Spleen (tissue), 11 donors: ENCODE data around the gene ACTN4. TPM values are rescaled to one million over a fixed set of nuclear protein-coding genes. Genes with fewer than 3 reads are reported as not detected.
A peak's percentile ranks its signal among the peaks of the same experiment; 100 is the strongest.

Experiments used
- DNase-seq: peaks from one replicate; pipeline ENCODE4 v3.0.0-alpha.2; 2020
- H3K27ac ChIP-seq, 8 donors: fragments of 200-600 bp; sonication (generic) in 7 of 8; 1 replicate in 4 of 8; 2 replicates in 4 of 8; pipeline versions ENCODE4 v1.5.0 to v1.8.0; 2016 to 2021; ENCODE audit warnings: inconsistent platforms in 4 of 8, mild to moderate bottlenecking in 4 of 8, moderate library complexity in 1 of 8
- H3K27me3 ChIP-seq, 7 donors: fragments of 200-600 bp; sonication (generic) in 6 of 7; replicated peaks in 1 of 7; 1 replicate in 4 of 7; 2 replicates in 3 of 7; pipeline versions ENCODE4 v1.5.0 to v1.8.0; 2016 to 2021; ENCODE audit warnings: inconsistent platforms in 3 of 7, mild to moderate bottlenecking in 1 of 7
- H3K36me3 ChIP-seq, 6 donors: fragments of 200-600 bp; sonication (generic) in 5 of 6; 1 replicate in 4 of 6; 2 replicates in 2 of 6; pipeline versions ENCODE4 v1.5.0 to v1.8.0; 2016 to 2021; ENCODE audit warnings: inconsistent platforms in 2 of 6
- H3K4me1 ChIP-seq, 6 donors: fragments of 200-600 bp; sonication (generic) in 5 of 6; 1 replicate in 3 of 6; 2 replicates in 3 of 6; pipeline versions ENCODE4 v1.5.0 to v1.8.0; 2016 to 2021; ENCODE audit warnings: inconsistent platforms in 3 of 6
- H3K4me3 ChIP-seq, 8 donors: fragments of 200-600 bp; sonication (generic) in 7 of 8; 1 replicate in 4 of 8; 2 replicates in 4 of 8; pipeline versions ENCODE4 v1.5.0 to v1.8.0; 2016 to 2021; ENCODE audit warnings: inconsistent platforms in 4 of 8, mild to moderate bottlenecking in 4 of 8, moderate library complexity in 2 of 8
- H3K9me3 ChIP-seq, 8 donors: fragments of 200-600 bp; sonication (generic) in 7 of 8; 1 replicate in 4 of 8; 2 replicates in 4 of 8; pipeline versions ENCODE4 v1.5.0 to v1.8.0; 2016 to 2021; ENCODE audit warnings: inconsistent platforms in 4 of 8
- POLR2A ChIP-seq, 3 donors: fragments of 450-650 bp; IDR thresholded peaks; one replicate each; pipeline ENCODE4 v1.5.1; 2017; ENCODE audit warnings: antibody characterized with exemption in 3 of 3, mild to moderate bottlenecking in 1 of 3
- POLR2AphosphoS5 ChIP-seq, 3 donors: sonication (generic); formaldehyde crosslinking; IDR thresholded peaks; one replicate each; pipeline ENCODE4 v1.5.1; 2017; ENCODE audit warnings: antibody characterized with exemption in 3 of 3
- WGBS, 5 donors: extraction: QIAGEN DNeasy Blood & Tissue Kit in 3 of 5; methylation state at CpG; one replicate each; pipeline versions ENCODE4 v1.1.5 to v1.1.7; 2013 to 2018; 5-methylcytosine and 5-hydroxymethylcytosine counted together
- intact Hi-C: fragments of 100-400 bp; cut with DNase I; formaldehyde crosslinking; loops from one replicate; pipeline ENCODE4 v1.15.0; 2023; ENCODE audit warnings: low total_unique reads
- polyA plus RNA-seq, 3 donors: library from polyadenylated mRNA; stranded (reverse); fragments of 200-250 nt; gene quantifications; one replicate each; pipeline ENCODE4 v1.2.1, GENCODE V29; 2013
- total RNA-seq, 7 donors: library from RNA; depleted of rRNA in 3 of 7; stranded (reverse); fragments of >200 nt in 3 of 7; fragmentation: NEBNext Ultra II Directional in 4 of 7; extraction: Animal tissue kit (Norgen Biotek cat#: 25700) in 4 of 7; gene quantifications; one replicate each; pipeline versions ENCODE4 v1.1.0 to v1.2.1, GENCODE V29; 2016 to 2021
- TF ChIP-seq, protein P1 (sequence below), 11 experiments: fragments of 200-600 bp in 7 of 11; fragments of 450-650 bp in 4 of 11; sonication (generic) in 4 of 11; IDR thresholded peaks in 8 of 11; conservative IDR thresholded peaks in 3 of 11; 1 replicate in 7 of 11; 2 replicates in 4 of 11; pipeline versions ENCODE4 v1.4.0 to v1.8.0; 2016 to 2021; ENCODE audit warnings: antibody characterized with exemption in 11 of 11, inconsistent platforms in 4 of 11, mild to moderate bottlenecking in 1 of 11
- donor health status: healthy with polysubstance abuse.
- donor health status: DM: no; HTN: no; CAD: no; lungs with moderate emphysema.
- donor health status: DM: no; HTN: no; CAD: no.
- donor health status: Bipolar disorder and iron deficiency.
- donor health status: healthy.
- donor health status: DM: no; HTN: no; CAD: no.
- donor health status: DM: yes; HTN: yes; CAD: no.

ACTN4 gene
- total and polyA plus RNA-seq, 10 donors: 39.3 to 621 (median 408) TPM

DNA sequence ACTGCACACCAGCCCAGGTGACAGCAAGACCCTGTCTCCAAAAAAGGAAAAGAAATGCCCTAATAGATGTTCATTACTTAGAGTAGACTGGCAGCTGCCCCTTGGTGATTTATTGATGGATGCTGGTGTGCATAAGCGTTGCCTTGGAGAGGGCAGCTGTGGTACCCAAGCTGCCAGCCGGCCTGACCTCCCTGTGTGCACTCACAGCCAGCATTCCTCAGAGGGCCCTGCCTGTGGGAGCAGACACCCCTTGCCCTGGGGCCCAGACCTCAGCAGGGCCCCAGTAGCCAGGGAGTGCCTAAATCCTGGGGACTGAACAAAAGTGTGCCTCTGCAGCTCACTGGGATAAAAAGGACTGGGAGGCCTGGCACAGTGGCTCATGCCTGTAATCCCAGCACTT, 7.8 kb upstream of the ACTN4 start:
- peak in 2 of 3 donors; percentile 10 to 43 for TF ChIP-seq POLR2AphosphoS5 (IDR thresholded peaks at IDR 0.05)
- TF ChIP-seq, protein P1, sequence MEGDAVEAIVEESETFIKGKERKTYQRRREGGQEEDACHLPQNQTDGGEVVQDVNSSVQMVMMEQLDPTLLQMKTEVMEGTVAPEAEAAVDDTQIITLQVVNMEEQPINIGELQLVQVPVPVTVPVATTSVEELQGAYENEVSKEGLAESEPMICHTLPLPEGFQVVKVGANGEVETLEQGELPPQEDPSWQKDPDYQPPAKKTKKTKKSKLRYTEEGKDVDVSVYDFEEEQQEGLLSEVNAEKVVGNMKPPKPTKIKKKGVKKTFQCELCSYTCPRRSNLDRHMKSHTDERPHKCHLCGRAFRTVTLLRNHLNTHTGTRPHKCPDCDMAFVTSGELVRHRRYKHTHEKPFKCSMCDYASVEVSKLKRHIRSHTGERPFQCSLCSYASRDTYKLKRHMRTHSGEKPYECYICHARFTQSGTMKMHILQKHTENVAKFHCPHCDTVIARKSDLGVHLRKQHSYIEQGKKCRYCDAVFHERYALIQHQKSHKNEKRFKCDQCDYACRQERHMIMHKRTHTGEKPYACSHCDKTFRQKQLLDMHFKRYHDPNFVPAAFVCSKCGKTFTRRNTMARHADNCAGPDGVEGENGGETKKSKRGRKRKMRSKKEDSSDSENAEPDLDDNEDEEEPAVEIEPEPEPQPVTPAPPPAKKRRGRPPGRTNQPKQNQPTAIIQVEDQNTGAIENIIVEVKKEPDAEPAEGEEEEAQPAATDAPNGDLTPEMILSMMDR (IDR thresholded peaks at IDR 0.05 in 8 of 11, conservative IDR thresholded peaks at IDR 0.05 in 3 of 11): no peak
- TF ChIP-seq POLR2A (IDR thresholded peaks at IDR 0.05): no peak
- Histone ChIP-seq H3K4me3 (no peak overlapping the region), H3K9me3 (no peaks in the 10 kb centered on the region), H3K4me1 (peaks cover 14 to 61% (median 47%) of the 10 kb centered on the region in 6 donors), H3K36me3 (peaks cover 0 to 47% (median 10%) of the 10 kb centered on the region in 6 donors), H3K27ac (peak overlapping the region in 5 of 8 donors; percentile 43 to 75 (median 50)), H3K27me3 (no peaks in the 10 kb centered on the region)
- WGBS, 5 donors: 81 to 100% (median 89%) methylated on average over 1 to 2 of the region's 2 CpGs
- DNase-seq: no peak
- intact Hi-C loops: loop anchor here (10.0 kb wide), 2 partner anchors 125 to 295 kb away; partner anchors contain the start of genes MRPS12 and SARS2

DNA sequence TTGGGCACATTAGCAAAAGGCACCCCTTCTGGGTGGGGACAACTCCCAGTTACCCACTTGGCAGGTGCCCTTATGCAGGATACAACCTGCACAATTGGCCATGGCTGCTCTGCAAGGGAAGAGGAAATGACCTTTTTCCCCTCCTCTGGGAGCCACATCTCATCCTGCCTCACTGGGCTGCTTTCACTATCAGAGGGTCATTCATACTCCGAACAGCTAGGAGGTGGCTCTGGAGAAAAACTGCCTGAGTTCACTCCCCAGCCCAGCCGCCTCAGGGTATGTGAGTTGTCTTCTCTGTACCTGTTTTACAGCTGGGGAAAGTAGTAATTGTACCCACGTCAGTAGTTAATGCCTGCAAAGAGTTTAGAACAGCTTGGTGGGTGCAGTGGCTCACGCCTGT, 7.1 kb upstream of the ACTN4 start:
- TF ChIP-seq, protein P1 (IDR thresholded peaks at IDR 0.05 in 8 of 11, conservative IDR thresholded peaks at IDR 0.05 in 3 of 11): peak in 1 of 11 experiments; percentile 14
- TF ChIP-seq POLR2AphosphoS5 (IDR thresholded peaks at IDR 0.05) (peak in 1 of 3 donors; percentile 58), POLR2A (IDR thresholded peaks at IDR 0.05) (no peak)
- intact Hi-C loops: no loop called here
- no peak overlapping the region for H3K4me3 ChIP-seq
- H3K4me1 ChIP-seq: peaks cover 11 to 54% (median 41%) of the 10 kb centered on the region in 6 donors
- no peaks in the 10 kb centered on the region for H3K9me3 ChIP-seq
- peaks cover 0 to 41% (median 6%) of the 10 kb centered on the region in 6 donors for H3K36me3 ChIP-seq
- no peak for DNase-seq
- peak overlapping the region in 6 of 8 donors; percentile 43 to 75 (median 48) for H3K27ac ChIP-seq
- H3K27me3 ChIP-seq: no peaks in the 10 kb centered on the region
- 70 to 81% (median 79%) methylated on average over 4 of the region's 4 CpGs for WGBS, 5 donors

DNA sequence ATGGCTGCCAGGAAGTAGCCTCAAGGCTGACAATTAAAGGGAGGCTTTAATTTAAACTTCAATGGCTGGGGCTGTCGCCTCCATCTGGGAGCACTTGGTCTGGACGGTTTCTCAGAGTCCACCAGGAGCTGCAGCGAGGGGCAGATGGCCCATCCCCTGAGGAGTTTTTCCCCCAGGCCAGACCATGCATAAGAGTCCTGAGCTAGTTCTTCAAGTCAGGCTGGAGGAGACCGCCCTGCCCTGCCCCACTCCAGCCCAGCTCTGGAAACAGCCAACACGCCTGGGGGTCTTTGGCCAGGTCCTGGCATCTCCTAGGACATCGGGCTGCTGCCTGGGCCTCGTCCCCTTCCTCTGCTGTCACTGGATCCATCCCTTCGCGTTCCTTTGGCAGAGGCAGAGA, 5.3 kb upstream of the ACTN4 start:
- Histone ChIP-seq H3K4me1 (peaks cover 5 to 42% (median 30%) of the 10 kb centered on the region in 6 donors), H3K27ac (peak overlapping the region in 5 of 8 donors; percentile 2 to 74 (median 43)), H3K4me3 (no peak overlapping the region), H3K36me3 (peaks cover 0 to 23% (median 0%) of the 10 kb centered on the region in 6 donors), H3K9me3 (no peaks in the 10 kb centered on the region), H3K27me3 (no peaks in the 10 kb centered on the region)
- intact Hi-C loops: no loop called here
- 86 to 92% (median 89%) methylated on average over 8 to 9 of the region's 9 CpGs for WGBS, 5 donors
- no peak for TF ChIP-seq POLR2A (IDR thresholded peaks at IDR 0.05)
- TF ChIP-seq, protein P1 (IDR thresholded peaks at IDR 0.05 in 8 of 11, conservative IDR thresholded peaks at IDR 0.05 in 3 of 11): no peak
- TF ChIP-seq POLR2AphosphoS5 (IDR thresholded peaks at IDR 0.05): peak in 2 of 3 donors; percentile 9 to 32
- DNase-seq: no peak

DNA sequence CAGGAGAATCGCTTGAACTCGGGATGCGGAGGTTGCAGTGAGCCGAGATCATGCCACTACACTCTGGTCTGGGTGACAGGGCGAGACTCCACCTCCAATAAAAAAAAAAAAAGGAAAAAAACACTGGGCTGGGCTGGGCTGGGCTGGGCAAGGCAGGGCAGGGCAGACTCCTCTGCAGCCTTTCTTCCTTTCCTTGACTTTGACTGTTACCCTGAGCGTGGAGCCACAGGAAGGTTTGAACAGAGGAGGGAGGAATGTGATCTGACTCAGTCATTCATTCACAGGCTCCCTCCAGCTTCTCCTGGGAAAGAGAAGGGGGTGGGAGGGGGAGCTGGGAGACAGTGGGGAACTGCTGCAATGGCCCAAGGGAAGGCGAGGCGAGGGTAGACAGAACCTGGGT, 2.7 kb upstream of the ACTN4 start:
- H3K9me3 ChIP-seq: no peaks in the 10 kb centered on the region
- intact Hi-C loops: no loop called here
- TF ChIP-seq, protein P1 (IDR thresholded peaks at IDR 0.05 in 8 of 11, conservative IDR thresholded peaks at IDR 0.05 in 3 of 11): no peak
- TF ChIP-seq POLR2AphosphoS5 (IDR thresholded peaks at IDR 0.05) (no peak), POLR2A (IDR thresholded peaks at IDR 0.05) (no peak)
- H3K36me3 ChIP-seq: peaks cover 0 to 2% (median 0%) of the 10 kb centered on the region in 6 donors
- peaks cover 7 to 54% (median 34%) of the 10 kb centered on the region in 6 donors for H3K4me1 ChIP-seq
- no peak overlapping the region for H3K27ac ChIP-seq
- no peak overlapping the region for H3K4me3 ChIP-seq
- 84 to 96% (median 90%) methylated on average over 7 to 8 of the region's 8 CpGs for WGBS, 5 donors
- no peak for DNase-seq
- H3K27me3 ChIP-seq: no peaks in the 10 kb centered on the region
